ACC112 (cell line): Measurements from ENCODE around the gene TMEM62.

Experiments
- H2AFZ ChIP-seq: fragments of 200-600 bp; sonication (generic); one replicate; pipeline ENCODE4 v1.6.0; 2017; ENCODE audit warnings: antibody characterized with exemption, low read length; ENCODE audit not compliant: unreplicated experiment
- H3K27ac ChIP-seq: fragments of 200-600 bp; sonication (generic); 2 replicates; pipeline ENCODE4 v1.5.1; 2014; ENCODE audit warnings: low read depth, mild to moderate bottlenecking, antibody characterized with exemption, low read length, moderate library complexity
- H3K27me3 ChIP-seq: fragments of 200-600 bp; sonication (generic); 2 replicates; pipeline ENCODE4 v1.6.1; 2014; ENCODE audit warnings: mild to moderate bottlenecking, antibody characterized with exemption, low read length, moderate library complexity, mixed read lengths; ENCODE audit not compliant: insufficient read depth
- H3K36me3 ChIP-seq: fragments of 200-600 bp; sonication (generic); 2 replicates; pipeline ENCODE4 v1.6.1; 2016; ENCODE audit warnings: mild to moderate bottlenecking, antibody characterized with exemption, low read length, moderate library complexity, mixed read lengths; ENCODE audit not compliant: insufficient read depth
- H3K4me1 ChIP-seq: fragments of 200-600 bp; sonication (generic); one replicate; pipeline ENCODE4 v1.6.1; 2016; ENCODE audit warnings: low read length, mixed read lengths; ENCODE audit not compliant: insufficient read depth, unreplicated experiment, control insufficient read depth
- H3K4me3 ChIP-seq: fragments of 200-600 bp; sonication (generic); 2 replicates; pipeline ENCODE4 v1.5.1; 2014; ENCODE audit warnings: mild to moderate bottlenecking, low read depth, low read length
- H3K79me2 ChIP-seq: fragments of 200-600 bp; sonication (generic); one replicate; pipeline ENCODE4 v1.6.0; 2016; ENCODE audit warnings: low read length; ENCODE audit not compliant: control insufficient read depth, unreplicated experiment, insufficient read depth

TMEM62 gene

DNA sequence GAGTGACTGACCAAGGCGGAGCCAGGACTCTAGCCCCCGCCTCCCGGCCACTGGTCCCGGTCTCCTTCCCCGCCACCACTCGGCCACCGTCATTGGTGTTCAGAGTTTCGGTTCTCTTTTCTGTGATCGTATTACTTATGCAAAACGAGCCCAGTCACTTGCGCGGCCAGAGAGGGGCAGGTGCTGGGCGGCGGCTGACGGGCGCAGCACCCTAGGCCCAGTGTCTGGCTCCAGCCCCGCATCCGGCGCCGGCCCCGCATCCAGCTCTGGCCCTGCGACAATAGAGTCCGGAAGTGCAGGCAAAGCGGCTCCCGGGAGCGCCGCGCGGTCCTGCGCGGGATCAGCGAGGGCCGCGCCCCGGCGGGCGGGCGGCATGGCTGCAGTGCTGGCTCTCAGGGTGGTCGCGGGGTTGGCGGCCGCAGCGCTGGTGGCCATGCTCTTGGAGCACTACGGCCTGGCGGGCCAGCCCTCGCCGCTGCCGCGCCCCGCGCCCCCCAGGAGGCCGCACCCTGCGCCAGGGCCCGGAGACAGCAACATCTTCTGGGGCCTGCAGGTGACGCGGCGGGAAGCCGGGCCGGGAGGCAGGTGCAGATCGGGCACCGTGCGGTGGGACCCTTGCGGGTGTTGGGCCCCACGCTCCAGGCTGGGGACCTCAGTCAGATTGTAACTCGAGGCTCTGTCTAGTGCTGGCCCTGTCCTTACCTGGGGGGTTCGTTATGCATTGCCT lies at the start of gene TMEM62:
TMEM62 (plus strand) TSS at position 157 of the 727 bp plus-strand sequence; CDS start at position 374, 217 bp downstream.
- H3K27ac ChIP-seq: no peak within 1 kb of the TSS

DNA sequence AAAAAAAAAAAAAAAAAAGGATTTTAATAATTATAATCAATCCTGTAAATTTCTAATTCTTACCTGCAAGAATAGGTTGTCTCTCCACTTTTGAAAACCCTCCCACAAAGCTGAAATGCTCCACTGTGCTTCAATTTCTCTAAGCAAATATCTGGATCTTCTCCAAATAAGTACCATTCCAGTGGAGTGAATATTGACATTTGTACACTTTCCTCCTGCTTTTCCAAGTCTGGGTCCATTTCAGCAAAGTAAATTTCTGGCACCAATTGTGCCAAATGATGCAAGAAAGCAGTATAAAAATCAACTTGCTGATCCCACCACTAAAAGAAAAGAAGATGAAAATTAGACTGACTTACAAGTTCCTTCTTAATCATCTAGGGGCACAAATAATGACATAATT lies 47.5 kb upstream of the TMEM62 start:
- H2AFZ ChIP-seq: no peak overlapping the region
- H3K36me3 ChIP-seq: 0 out of 2 replicates have a peak, but pooled peaks cover 12% of the 10 kb centered on the region
- peaks cover 20% of the 10 kb centered on the region for H3K4me1 ChIP-seq
- H3K27me3 ChIP-seq: no peaks in the 10 kb centered on the region
- H3K79me2 ChIP-seq: peaks cover 28% of the 10 kb centered on the region
- peak overlapping the region; percentile 63 for H3K27ac ChIP-seq
- H3K4me3 ChIP-seq: no peak overlapping the region

More for the DNA sequence above, at the start of gene TMEM62:
- Histone ChIP-seq H3K4me1 (peaks cover 9% of the 10 kb centered on the region), H3K27me3 (no peaks in the 10 kb centered on the region), H3K4me3 (peak within 1 kb of the TSS; percentile 86), H3K36me3 (peaks cover 7% of the 10 kb centered on the region; the same call in 1 of the 2 replicates), H3K79me2 (peaks cover 6% of the 10 kb centered on the region), H2AFZ (peak within 1 kb of the TSS; percentile 87)

DNA sequence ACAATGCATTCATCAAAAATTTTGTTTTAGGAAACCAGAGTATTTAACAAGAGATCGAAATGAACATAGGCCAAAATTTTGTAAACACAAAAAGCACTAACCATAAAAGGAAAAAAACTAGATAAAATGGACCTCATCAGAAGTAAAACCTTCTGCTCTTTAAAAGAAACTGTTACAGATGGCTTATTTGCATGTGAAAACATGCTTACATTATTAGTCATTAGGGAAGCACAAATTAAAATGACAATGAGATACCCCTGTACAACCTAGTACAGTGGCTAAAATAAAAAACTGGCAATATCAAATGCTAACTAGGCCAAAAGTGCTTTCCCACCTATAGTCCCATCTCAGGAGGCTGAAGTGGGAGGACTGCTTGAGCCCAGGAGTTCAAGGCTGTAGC lies 46.8 kb upstream of the TMEM62 start:
- Histone ChIP-seq H2AFZ (no peak overlapping the region), H3K36me3 (0 out of 2 replicates have a peak, but pooled peaks cover 16% of the 10 kb centered on the region), H3K27me3 (no peaks in the 10 kb centered on the region), H3K4me1 (peaks cover 20% of the 10 kb centered on the region), H3K27ac (peak overlapping the region; percentile 63), H3K4me3 (no peak overlapping the region), H3K79me2 (peaks cover 33% of the 10 kb centered on the region)

DNA sequence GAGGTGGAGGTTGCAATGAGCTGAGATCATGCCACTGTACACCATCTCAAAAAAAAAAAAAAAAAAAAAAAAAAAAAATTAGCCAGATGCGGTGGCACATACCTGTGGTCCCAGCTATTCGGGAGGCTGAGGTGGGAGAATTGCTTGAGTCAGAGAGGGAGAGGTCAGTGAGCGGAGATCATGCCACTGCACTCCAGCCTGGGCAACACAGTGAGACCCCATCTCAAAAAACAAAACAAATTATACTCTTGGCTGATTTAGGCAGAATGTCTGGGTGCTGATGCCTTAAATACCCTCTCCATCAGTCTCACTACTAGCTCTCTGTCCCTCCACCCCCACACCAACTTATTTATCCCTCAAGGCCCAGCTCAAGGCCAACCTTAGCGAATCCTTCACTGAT lies 41.5 kb upstream of the TMEM62 start:
- peak overlapping the region; percentile 76; the same call in 1 of the 2 replicates for H3K27ac ChIP-seq
- H2AFZ ChIP-seq: no peak overlapping the region
- H3K4me3 ChIP-seq: no peak overlapping the region
- peaks cover 27% of the 10 kb centered on the region for H3K4me1 ChIP-seq
- H3K36me3 ChIP-seq: 0 out of 2 replicates have a peak, but pooled peaks cover 9% of the 10 kb centered on the region
- peaks cover 39% of the 10 kb centered on the region for H3K79me2 ChIP-seq
- H3K27me3 ChIP-seq: no peaks in the 10 kb centered on the region

DNA sequence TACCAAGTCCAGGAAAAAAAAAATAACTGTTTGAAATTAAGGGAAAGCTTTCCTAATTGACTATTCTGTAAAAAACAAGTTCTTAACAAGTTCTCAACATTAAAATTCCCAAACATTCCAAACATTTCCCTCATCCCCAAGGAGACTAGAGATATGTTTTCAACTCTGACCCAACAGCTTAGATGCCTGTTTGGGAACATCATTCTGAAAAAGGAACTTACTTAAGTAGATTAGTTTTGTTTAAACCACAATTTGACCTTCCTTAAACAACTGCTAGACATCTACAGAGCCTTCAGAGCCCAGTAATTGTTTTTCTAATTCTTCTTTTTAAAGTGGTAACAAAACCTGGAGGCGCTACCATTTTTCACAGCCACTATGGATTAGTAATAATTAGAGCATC lies 40.4 kb upstream of the TMEM62 start:
- peaks cover 19% of the 10 kb centered on the region for H3K36me3 ChIP-seq
- H3K4me1 ChIP-seq: peaks cover 33% of the 10 kb centered on the region
- peaks cover 43% of the 10 kb centered on the region for H3K79me2 ChIP-seq
- H3K4me3 ChIP-seq: no peak overlapping the region
- H3K27ac ChIP-seq: peak overlapping the region; percentile 76
- H3K27me3 ChIP-seq: no peaks in the 10 kb centered on the region
- no peak overlapping the region for H2AFZ ChIP-seq

DNA sequence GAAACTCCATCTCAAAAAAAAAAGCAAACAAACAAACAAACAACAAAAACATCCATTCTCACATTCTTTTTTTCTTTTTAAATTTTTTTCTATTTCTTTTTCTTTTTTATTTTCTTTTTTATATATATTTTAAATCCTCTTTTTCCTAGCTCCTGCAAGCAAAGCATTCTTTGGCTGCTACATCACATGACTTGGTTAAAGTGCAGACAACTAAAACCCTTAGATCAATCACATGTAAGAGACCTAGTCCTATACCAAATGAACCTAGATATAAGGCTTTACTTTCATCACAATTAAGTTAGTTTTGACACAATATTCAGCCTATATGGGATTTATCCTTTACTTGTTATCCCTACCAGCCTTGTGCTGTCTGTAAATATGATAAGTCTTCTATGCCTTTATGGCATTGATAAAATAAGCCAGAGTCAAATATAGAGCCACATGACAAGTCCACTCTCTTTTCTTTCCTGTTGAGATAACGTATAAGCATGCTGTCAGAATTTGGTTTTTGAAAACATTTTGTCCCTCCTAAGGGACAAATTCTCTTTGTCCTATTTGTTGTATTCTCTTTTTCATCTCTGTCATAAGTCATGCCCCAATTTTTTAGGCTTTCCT lies 38.9 kb upstream of the TMEM62 start:
- H3K36me3 ChIP-seq: peaks cover 20% of the 10 kb centered on the region
- H2AFZ ChIP-seq: no peak overlapping the region
- no peaks in the 10 kb centered on the region for H3K27me3 ChIP-seq
- no peak overlapping the region for H3K27ac ChIP-seq
- peaks cover 45% of the 10 kb centered on the region for H3K79me2 ChIP-seq
- peaks cover 33% of the 10 kb centered on the region for H3K4me1 ChIP-seq
- H3K4me3 ChIP-seq: no peak overlapping the region

DNA sequence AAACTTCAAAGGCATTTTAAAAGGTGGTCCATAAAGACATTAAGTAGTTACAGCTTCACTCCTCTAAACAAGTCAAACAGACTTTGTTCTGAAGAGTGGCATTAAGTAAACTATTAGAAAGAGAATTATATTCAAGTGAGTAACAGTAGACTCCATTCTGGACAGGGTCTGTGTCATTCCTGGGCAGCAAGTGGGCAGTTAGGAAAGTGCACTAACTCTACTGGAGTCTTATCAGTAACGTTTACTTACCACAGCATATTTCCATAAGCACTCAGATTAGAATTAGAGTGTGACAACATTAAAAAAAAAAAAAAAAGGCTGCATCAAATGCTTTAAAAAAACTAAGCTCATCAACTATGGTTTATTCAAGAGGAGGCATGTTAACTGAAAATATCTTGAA lies 38.1 kb upstream of the TMEM62 start:
- peaks cover 49% of the 10 kb centered on the region for H3K79me2 ChIP-seq
- H3K27ac ChIP-seq: no peak overlapping the region
- peaks cover 33% of the 10 kb centered on the region for H3K4me1 ChIP-seq
- H3K36me3 ChIP-seq: peaks cover 20% of the 10 kb centered on the region
- no peaks in the 10 kb centered on the region for H3K27me3 ChIP-seq
- no peak overlapping the region for H3K4me3 ChIP-seq
- no peak overlapping the region for H2AFZ ChIP-seq

DNA sequence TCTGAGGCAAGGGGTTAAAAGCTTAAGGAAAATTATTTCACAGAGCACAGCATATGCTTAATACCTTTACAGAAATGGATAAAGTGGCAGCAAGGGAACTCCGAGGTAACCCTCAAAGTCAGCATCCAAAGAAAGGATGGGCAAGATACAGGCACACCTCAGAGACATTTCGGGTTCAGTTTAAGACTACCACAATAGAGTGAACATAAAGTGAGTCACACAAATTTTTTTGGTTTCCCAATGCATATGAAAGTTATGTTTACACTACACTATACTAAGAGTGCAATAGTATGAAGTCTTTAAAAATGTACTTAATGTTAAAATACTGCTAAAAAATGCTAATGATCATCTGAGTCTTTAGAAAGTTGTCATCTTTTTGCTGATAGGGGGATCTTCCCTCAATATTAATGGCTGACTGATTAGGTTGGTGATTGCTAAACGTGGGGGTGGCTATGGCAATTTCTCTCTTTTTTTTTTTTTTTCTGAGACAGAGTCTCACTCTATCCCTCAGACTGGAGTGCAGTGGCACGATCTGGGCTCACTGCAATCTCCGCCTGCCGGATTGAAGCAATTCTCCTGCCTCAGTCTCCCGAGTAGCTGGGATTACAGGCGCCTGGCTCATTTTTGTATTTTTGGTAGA lies 37.6 kb upstream of the TMEM62 start:
- peaks cover 20% of the 10 kb centered on the region for H3K36me3 ChIP-seq
- H2AFZ ChIP-seq: no peak overlapping the region
- H3K27me3 ChIP-seq: no peaks in the 10 kb centered on the region
- peaks cover 52% of the 10 kb centered on the region for H3K79me2 ChIP-seq
- no peak overlapping the region for H3K4me3 ChIP-seq
- H3K4me1 ChIP-seq: peaks cover 33% of the 10 kb centered on the region
- no peak overlapping the region for H3K27ac ChIP-seq

DNA sequence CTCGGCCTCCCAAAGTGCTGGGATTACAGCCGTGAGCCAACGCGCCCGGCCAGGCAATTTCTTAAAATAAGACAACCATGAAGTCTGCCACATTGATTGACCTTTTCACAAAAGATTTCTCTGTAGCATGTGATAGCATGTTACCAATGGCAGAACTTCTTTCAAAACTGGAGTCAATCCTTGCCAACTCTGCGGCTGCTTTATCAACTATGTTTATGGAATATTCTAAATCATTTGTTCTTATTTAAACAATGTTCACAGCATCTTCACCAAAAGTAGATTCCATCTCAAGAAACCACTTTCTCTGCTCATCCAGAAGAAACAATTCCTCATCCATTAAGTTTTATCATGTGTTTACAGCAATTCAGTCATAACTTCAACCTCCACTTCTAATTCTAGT lies 37.0 kb upstream of the TMEM62 start:
- Histone ChIP-seq H3K79me2 (peaks cover 52% of the 10 kb centered on the region), H3K27me3 (no peaks in the 10 kb centered on the region), H3K36me3 (peaks cover 16% of the 10 kb centered on the region), H3K4me1 (peaks cover 33% of the 10 kb centered on the region), H3K4me3 (no peak overlapping the region), H3K27ac (no peak overlapping the region), H2AFZ (no peak overlapping the region)

DNA sequence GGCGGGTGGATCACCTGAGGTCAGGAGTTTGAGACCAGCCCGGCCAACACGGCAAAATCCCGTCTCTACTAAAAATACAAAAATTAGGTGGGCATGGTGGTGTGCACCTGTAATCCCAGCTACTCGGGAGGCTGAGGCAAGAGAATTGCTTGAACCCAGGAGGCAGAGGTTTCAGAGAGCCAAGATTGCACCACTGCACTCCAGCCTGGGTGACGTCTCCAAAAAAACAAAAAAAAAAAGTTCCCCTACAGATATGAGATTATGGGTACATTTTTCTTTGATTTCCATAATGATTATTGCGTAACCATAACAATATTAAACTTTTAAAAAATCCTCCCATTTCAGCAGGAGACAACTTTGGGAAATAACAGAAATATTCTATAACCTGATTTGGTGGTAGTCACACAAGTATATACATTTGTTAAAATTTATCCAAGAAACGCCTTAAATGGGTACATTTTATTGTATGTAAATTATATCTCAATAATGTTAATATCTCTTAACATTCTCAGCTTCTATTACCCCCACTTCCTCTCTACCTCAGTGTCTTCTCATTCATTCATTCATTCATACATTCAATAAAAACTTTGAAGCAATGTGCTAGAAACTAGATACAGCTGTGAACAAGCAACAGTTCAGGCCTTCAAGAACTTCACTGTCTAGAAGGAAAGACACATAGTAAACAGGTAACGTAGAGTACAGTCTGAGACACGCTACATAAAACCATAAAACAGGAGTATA lies 34.1 kb upstream of the TMEM62 start:
- Histone ChIP-seq H3K4me1 (peaks cover 34% of the 10 kb centered on the region), H3K27me3 (no peaks in the 10 kb centered on the region), H3K27ac (no peak overlapping the region), H2AFZ (no peak overlapping the region), H3K36me3 (peaks cover 16% of the 10 kb centered on the region), H3K79me2 (peaks cover 71% of the 10 kb centered on the region), H3K4me3 (no peak overlapping the region)
